Measurements from ENCODE around the gene TM9SF4.
"Not testable (repeated sequence)": the region's sequence is repeated elsewhere in the genome, so short reads cannot be mapped to it uniquely, and the experiment has no call there.

Gene TM9SF4

DNA sequence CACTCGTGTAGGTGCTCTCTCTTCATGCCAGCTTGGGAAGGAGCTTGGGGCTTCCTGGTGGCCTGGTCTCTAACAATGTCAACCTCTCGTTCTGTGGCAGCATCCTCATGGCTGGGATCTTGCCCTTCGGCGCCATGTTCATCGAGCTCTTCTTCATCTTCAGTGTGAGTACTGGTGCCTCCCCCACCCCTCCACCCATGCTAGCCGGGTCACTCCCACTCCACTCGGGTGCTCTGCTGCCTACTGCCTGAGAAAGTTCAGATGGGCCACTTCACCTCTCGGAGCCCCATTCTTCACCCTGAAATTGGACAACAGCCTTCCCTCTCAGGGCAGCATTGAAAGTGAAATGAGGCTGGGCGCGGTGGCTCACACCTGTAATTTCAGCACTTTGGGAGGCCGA lies 48.8 kb downstream of the TM9SF4 start:
- DNase-seq (ENCODE audit: low spot score): no peak

- DNase-seq (ENCODE audit: low spot score): no peak
Measured at GRCh38 chr20:32158943-32159660, 49.6 kb downstream of the TM9SF4 start.

- no peak for DNase-seq (ENCODE audit: low spot score)
Measured at GRCh38 chr20:32159766-32160221, 50.3 kb downstream of the TM9SF4 start.

DNA sequence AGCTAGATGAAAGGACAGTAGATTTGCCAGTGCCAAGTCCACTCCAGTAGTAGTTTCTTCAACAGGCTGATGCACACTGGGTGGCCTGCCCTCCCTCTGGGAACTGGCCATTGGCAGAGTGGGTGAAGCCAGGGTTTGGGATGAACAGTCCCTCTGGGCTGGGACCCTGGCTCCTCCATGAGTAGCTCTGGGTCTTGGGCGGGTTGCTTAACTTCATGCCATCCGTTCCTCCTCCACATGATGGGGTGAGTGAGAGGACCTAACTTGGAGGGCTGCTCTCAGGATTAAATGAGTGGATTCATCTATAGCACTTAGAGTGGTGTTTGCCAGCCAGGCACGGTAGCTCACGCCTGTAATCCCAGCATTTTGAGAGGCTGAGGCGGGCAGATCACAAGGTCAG lies 50.8 kb downstream of the TM9SF4 start:
- no peak for DNase-seq (ENCODE audit: low spot score)

DNA sequence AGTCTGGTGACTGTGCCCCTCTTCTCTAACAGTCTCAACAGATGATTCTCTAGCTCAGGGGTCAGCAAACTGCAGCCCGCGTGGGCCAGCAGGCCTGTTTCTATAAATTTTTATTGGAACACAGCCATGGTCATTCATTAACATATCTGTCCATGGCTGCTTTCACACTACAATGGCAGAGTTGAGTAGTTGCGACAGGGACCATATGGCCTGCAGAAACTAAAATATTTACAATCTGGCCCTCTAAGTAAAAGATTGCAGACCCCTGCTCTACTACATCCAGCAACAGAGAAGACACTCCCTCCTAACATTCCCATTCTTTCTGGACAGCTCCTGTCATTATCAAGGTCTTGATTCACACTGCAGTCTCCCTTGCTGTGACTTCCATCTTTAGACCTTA lies 52.8 kb downstream of the TM9SF4 start:
- DNase-seq (ENCODE audit: low spot score): no peak

DNA sequence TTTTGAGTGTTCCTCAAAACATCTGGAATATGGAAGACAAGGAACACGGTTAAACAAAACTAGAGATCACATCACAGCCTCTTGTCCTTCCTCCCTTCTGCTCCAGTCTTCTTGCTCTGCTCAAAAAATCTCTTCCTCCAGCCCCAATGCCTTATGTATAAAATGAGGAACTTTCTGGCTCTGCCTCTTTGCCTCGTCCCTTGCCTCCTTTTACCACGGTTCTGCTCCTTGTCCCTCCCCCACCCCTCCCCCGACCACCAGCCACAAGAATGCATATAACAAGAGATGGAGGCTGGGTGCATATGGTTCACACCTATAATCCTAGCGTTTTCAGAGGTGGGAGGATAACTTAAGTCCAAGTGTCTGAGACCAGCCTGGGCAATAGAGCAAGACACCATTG lies 54.4 kb downstream of the TM9SF4 start:
- DNase-seq (ENCODE audit: low spot score): no peak

- no peak for DNase-seq (ENCODE audit: low spot score)
Measured at GRCh38 chr20:32164984-32165735, 55.6 kb downstream of the TM9SF4 start.

- DNase-seq (ENCODE audit: low spot score): no peak
Measured at GRCh38 chr20:32165836-32166545, 56.5 kb downstream of the TM9SF4 start.

DNA sequence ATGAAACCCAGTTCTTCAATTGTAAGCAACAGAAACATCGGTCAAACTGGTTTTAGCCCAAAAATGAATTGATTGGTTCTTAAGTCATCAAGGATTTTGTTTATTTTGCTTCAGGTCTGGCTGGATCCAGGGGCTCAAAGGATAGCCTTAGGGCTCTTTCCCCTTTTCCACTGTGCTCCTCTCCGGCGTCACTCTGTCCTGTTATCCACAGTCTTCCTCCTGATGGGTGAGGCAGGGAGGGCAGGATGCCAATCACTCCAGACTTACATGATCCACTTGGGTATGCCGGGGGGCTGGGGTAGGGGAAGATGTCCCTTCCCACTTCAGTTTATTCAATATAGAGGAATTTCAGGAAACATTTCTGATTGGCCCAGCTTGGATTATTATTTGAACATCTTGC lies 58.0 kb downstream of the TM9SF4 start:
- no peak for DNase-seq (ENCODE audit: low spot score)

GRCh38 chr20:32168184-32168910 lies 58.8 kb downstream of the TM9SF4 start:
- no peak for DNase-seq (ENCODE audit: low spot score)

GRCh38 chr20:32177696-32178095 lies 68.2 kb downstream of the TM9SF4 start:
- not testable (repeated sequence) for DNase-seq (ENCODE audit: low spot score)

DNA sequence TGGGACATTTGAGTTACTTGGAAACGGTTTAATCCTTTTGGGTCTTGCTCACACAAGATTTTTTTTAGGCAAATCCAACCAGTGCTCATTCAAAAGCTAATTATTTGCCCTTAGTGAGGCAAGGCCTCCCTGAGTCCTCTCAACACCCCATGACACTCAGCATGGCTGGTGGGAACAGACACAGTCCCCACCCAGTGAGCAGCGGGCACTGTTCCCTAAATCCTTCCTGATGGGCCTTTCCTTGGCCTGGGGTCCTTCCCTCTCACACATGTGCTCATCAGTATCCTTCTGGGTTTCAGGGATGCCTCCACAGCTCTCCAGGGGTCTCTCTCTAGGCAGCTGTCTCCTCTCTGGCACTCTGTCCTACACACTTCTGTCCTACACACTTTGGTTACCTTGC lies 70.0 kb downstream of the TM9SF4 start:
- DNase-seq (ENCODE audit: low spot score): no peak

- DNase-seq (ENCODE audit: low spot score): no peak
Measured at GRCh38 chr20:32179934-32180333, 70.4 kb downstream of the TM9SF4 start.

GRCh38 chr20:32181606-32182005 lies 72.1 kb downstream of the TM9SF4 start:
- no peak for DNase-seq (ENCODE audit: low spot score)

DNA sequence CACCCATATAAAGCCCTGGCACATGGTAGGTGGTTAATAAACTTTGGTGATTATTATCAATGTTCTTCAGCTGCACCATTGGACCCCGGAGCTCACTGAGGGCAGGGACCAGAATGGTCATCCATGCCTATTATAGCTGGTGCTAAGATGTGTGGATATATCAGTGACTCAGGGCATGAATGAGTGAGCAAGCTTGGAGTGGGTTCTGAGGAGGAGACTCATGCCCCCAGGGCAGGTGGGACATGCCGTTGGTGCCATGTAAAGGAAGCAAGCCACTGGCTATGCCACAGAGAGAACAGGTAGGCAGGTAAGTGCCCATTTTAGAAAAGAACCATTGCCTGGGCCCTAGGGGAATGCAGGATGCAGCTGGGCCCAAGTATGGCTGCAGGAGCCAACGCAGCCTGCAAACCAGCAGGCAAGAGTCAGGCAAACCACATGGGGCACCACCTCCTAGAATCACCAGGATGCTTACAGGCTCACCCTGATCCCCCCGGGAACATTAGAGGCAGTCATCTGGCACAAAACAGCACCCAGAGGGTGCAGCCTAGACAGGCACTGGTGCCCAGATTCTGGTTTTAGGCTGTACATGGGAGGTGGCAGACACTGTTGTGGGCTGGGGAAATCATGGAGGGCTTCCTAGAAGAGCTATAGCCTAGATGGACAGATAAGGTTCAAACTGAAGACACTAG lies 74.6 kb downstream of the TM9SF4 start:
- DNase-seq (ENCODE audit: low spot score): no peak

DNA sequence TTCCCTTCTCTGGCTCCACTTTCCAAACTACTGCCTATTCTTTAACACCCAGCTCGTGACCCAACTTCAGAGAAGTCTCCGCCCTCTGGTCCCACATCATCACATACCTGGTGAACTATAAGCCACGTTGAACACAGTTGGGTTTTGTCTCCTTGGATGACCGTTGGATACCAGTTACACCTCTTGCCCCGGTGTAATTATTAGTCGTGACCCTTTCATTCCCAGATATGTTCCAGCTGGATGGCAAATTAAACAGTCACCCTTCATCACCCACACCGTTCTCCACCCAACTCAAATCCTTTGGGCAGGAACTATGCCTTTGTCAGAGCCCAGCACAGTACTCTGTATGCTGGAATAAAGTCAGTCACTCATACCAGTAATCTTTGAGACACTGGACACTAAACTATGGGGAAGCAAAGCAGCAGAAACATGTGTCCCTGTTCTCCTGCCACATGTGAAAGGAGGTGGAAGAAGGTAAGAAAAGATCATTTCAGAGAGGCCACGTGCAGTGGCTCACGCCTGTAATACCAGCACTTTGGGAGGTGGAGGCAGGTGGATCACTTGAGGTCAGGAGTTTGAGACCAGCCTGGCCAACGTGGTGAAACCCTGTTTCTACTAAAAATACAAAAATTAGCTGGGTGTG lies 75.6 kb downstream of the TM9SF4 start:
- no peak for DNase-seq (ENCODE audit: low spot score)

DNA sequence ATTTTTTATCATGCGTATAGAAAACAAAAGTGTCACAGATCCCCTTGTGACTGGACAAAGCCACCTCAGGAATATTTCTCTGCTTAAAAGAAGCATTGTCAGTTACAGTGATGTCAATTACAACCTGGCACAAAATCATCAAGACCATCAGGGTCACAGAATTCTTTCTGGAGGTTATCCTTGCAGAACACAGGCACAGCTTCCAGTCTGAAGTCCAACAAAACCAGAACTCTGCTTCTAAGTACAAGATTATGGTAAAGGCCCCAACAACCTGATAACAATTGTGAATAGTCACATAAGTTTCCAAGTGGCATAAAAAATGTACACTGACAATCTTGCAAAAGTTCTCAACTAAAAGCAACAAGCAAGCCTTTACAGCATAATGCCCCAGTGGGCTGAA lies 77.0 kb downstream of the TM9SF4 start:
- DNase-seq (ENCODE audit: low spot score): no peak

GRCh38 chr20:32188376-32189122 lies 79.0 kb downstream of the TM9SF4 start:
- no peak for DNase-seq (ENCODE audit: low spot score)

DNA sequence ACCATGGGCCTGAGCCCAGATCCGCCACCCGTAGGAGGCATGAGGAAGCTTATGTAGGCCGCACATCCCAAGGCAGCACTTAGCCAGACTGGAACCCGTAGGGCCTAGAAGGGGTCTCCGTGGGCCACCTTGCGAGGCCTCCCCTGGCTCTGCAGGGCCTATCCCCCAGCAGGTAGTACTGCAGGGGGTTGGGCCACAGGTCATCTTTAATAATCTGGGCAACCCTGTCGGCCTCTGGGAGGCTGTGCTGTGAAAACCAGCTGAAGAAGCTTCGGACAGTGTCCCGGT lies 79.6 kb downstream of the TM9SF4 start:
- no peak for DNase-seq (ENCODE audit: low spot score)

Data from CD4-positive, alpha-beta T cell treated with Interleukin-2 at 100 ng/mL for 4 hours (primary cell).